Umbilical cord (tissue), 2 donors: Measurements from ENCODE around the gene KLHDC3. TPM values are rescaled to one million over a fixed set of nuclear protein-coding genes. Genes with fewer than 3 reads are reported as not detected.
A peak's percentile ranks its signal among the peaks of the same experiment; 100 is the strongest.

ENCODE experiments used
- DNase-seq: peaks from one replicate; pipeline ENCODE4 v3.0.0-alpha.2; 2015; ENCODE audit warnings: low spot score
- total RNA-seq: library from RNA; depleted of rRNA; stranded (reverse); fragments of >200 nt; gene quantifications from one replicate; pipeline ENCODE4 v1.2.3, GENCODE V29; 2014; ENCODE audit warnings: low replicate concordance; ENCODE audit not compliant: insufficient read depth

KLHDC3 gene
- total RNA-seq, 1 donor from 2014 or later: 135 TPM

DNA sequence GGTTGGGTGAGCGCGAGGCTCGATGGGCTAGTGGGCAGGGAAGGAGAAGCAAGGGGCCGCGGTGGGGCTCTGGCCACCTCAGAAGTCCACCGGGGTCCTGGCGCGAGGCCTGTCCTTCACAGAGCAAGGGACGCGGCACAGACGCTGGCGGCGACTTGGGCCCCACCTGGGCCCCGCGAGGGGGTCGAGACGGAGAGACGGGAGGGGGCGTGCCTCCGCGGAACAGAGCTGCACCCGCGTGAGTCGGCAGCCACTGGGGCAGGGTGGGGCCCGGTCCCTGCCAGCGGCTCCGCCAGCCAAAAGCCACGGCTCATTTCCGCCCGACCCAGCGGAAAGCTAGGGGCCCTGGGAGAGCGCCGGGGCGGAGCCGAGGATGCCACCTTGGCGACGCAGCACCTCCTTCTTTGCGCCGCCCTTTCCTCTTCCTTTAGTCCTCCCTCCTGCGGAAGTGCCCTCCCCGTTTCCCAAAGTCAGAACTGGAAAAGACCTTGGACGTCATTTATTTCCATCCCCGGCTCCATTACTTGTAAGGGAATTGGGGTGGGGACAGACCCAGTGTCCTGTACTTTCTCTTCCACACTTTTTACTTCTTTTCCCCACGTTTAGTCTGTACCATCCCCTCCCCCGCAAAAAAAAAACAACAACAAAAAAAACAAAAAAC, 39.6 kb downstream of the KLHDC3 start, which contains the start of gene CUL7:
CUL7 (minus strand) TSS at position 307 of the 661 bp plus-strand sequence. CDS start 1,063 bp downstream, outside the sequence.
- DNase-seq: peak; percentile 99

DNA sequence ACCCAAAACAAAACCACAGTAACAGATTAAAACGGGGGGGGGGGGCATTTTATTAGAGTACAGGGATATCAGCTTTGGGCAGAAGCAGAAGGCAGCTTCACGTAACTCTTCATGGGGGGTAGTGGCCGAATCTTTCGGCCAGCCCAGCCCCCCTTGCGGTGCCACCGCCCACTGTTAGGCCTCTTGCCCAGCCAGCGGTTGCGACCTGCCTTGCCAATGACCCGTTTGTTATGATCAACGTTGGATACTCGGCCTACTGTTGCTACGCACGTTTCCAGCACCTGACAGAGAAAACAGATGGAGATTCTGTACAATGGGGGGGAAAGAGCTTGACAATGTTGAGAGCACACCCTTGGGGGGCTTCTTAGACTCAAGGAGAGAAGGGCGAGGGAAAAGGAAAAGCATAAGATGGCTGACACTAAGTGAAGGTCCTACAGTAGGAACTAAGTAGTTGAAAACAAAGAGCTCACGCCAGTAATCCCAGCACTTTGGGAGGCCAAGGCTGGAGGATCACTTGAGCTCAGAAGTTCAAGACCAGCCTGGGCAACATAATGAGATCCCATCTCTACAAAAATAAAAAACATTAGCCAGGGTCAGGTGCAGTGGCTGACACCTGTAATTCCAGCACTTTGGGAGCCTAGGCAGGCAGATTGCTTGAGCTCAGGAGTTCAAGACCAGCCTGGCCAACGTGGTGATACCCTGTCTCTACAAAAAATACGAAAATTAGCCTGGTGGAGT, 40.3 kb downstream of the KLHDC3 start:
- no peak for DNase-seq

DNA sequence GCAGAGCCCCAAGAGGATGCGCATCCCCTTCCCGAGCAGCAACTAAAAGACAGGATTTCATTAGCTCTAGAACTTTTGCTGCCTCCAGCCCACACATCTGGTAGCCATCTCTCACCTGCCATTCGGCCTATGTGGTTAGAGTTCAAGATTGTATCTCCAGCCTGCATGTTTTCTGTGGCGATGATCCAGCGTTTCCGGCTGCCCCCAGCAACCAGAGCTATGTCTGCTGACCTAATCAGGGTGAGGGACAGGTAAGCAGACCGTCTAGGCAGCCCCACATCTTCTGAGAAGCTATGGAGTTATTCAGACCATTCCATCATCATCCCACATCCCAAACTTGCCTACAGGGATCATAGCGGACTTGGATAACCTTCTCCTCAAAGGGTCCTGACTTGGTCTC, 41.9 kb downstream of the KLHDC3 start:
- no peak for DNase-seq

DNA sequence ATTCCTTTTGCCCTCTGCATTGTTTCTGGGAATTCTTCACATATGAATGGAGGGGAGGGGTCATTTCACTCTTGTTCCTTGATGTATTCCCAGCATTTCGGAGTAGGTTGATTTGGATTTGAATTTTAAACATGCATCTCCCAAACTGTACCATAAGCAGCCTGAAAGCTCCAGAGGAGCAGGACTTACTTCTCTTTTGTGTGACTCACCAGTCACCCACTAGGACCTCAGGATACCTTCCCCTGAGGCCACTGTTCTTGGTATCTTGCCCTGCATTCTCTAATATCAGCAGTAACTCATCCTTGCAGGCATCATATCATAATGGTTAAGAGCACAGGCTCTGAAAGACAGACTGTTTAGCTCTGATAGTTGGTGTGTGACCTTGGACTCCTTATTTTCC, 44.5 kb downstream of the KLHDC3 start:
- DNase-seq: no peak

DNA sequence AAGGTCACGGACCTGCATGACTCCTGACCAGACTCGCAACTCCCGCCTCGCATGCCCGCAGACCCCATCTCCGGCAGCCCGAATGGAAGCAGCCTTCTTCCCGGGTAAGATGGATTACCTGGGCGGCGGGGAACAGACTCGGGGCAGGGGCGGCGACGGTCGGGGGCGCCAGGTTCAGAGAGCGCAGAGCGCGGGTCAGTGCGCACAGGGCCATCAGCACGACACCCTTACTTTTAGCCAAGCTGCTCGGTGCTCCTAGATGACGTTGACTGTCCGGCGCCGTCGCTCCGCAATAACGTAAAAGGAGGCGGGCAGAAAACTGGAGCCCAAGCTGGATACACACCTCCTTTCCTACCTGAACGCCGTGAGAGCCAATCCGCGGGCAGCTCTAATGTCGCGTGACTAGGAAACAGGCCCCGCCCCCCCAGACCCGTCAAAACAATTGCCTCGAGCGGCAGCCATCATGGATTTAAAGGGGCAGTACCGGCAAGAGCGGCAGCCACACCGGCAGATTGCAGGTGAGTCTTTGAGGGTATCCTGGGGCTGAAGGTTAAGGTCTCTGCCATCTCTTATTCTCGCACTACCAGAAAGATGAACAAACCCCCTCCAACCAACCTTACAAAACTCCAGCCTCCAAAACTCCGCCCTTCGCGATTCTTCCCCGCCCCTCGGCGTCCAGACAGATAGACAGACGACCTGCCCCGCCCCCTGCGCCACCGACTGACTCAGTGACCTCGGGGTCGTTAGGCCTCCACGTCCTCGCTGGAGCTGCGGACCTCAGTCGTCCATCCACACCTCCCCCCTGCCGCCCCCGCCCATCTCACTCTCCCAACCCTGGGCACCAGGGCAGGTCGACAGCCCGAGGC, 45.4 kb downstream of the KLHDC3 start, which contains the start of the genes KLC4 and MRPL2:
KLC4 (plus strand) TSS at position 464 of the 866 bp plus-strand sequence. CDS start 1,705 bp downstream, outside the sequence.
MRPL2 (minus strand) TSS at position 267 of the 866 bp plus-strand sequence; CDS start at position 214, 53 bp downstream.
- DNase-seq: peak; percentile 99

DNA sequence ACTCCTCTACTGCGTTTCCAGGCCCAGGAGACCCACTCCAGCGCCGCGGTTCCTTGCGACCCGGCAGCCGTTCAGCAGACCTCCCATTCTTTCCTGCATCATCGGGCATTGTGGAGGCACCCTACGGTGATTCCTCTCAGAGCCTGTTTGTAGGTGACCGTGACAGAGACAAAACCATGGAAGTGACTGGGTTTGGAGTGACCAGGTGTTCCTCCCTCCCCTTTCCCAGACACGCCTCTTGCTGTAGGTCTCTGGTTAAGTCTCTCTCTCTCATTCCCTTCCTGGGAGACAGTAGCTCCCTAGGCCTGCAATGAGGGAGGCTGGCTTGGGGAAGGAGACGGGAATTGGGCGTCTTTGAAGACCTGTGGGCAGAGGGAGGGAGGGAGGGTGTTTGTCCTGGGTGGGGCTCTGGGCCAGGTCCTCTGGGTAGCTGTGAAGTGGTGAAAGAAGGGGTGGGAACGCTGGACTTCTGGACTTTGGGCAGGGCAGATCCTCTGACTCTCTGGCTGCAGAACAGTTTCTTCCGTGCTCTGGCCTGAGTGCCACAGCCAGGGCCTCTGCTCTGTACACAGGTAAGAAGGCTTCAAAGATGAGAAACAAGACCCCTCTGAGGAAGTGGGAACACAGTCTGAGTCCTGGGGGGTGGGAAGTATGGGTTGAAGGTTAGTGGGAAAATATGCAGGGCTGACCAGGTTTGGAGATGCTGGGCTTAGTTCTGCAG, 46.1 kb downstream of the KLHDC3 start:
- peak; percentile 25 for DNase-seq

DNA sequence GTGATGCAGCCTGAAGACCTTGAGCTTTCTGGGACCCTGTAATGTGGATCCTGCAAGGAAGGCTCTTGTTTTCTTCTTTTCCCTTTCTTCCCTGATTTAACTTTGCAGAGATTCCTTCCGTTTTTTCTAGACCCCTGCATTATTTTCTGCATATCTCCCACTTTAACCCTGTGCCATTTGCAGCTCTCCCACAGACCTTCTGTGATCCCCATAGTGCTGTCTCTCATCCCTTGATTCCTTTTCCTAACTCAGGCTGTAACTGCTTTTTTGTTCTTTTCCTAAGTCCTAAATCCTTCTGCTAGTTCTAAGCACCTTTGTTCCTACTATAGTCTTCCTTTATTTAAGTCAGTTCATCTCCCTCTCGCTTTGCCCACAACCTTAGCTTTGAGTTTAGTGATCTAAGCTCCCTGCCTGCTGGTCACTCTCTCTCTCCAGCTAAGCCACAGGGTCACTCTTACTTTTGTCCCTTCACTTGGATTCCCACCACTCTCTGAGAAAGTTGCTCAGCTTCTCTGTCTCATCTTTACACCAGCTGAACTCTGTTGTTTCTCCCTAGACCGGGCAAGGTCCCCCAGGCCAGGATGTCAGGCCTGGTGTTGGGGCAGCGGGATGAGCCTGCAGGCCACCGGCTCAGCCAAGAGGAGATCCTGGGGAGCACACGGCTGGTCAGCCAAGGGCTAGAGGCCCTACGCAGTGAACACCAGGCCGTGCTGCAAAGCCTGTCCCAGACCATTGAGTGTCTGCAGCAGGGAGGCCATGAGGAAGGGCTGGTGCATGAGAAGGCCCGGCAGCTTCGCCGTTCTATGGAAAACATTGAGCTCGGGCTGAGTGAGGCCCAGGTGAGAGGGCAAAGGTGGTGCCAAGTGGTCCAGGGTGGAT, 46.9 kb downstream of the KLHDC3 start:
- DNase-seq: no peak

DNA sequence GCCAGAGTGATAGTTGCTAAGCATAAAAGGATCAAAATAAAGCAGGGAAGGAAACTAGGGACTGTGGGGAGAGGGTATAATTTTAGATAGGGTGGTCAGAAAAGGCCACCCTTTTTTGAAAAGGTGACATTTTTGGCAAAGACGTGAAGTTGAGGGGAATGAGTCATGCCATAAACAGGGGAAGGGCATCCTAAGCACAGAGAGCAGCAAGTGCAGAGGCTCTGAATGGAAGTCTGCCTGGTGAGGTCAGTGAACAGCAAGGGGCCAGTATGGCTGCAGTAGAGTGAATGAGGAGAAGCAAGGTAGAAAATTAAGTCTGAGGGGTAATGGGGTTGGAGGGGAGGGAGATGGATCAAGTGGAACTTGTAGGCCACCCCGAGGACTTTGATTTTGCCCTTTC, 47.8 kb downstream of the KLHDC3 start:
- no peak for DNase-seq

DNA sequence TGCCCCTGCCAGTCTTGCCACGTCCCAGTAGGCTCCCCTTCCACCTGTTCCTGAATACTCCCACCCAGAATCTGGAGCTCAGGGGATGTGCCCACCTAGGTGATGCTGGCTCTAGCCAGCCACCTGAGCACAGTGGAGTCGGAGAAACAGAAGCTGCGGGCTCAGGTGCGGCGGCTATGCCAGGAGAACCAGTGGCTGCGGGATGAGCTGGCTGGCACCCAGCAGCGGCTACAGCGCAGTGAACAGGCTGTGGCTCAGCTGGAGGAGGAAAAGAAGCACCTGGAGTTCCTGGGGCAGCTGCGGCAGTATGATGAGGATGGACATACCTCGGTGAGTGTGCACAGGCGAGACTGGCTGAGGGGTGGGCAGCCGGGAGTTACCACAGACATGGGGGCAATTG, 48.8 kb downstream of the KLHDC3 start:
- no peak for DNase-seq

DNA sequence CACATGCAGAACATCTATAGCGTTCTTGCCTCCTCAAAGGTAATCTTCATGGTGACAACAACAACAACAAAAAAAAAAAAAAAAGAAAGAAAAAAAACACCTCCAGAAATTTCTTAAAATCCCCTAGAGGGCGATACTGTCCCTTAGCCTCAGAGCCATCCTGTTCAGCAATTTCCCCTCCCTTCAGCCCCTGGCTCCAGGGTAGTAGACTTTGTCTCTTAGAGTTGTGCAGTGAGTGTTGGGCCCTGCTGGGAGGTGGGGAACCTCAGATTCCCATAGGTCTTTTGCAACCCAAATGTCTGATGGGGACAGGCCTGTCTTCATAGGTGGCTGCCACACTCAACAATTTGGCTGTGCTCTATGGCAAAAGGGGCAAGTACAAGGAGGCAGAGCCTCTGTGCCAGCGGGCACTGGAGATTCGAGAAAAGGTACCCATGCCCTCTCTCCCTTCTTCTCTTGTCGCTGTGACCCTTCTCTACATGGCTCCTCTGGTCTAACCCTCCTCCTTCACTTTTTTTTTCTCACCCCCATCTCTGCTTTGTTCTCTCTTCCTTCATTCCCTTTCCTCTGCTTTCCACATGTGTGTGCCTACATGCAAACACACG, 56.1 kb downstream of the KLHDC3 start:
- DNase-seq: peak; percentile 75

Other genes with a start within 250 kb of the KLHDC3 start
- 10.8 TPM for gene BICRAL, start 232.2 kb upstream of the KLHDC3 start, total RNA-seq
- gene RPL7L1, start 134.6 kb upstream of the KLHDC3 start, total RNA-seq: 77.3 TPM
- 2.6 TPM for gene PTCRA, start 98.2 kb upstream of the KLHDC3 start, total RNA-seq
- 14.4 TPM for gene CNPY3, start 84.8 kb upstream of the KLHDC3 start, total RNA-seq
- gene GNMT, start 53.5 kb upstream of the KLHDC3 start, total RNA-seq: not detected
- gene PEX6, start 35.1 kb upstream of the KLHDC3 start, total RNA-seq: 9.4 TPM
- gene PPP2R5D, start 29.7 kb upstream of the KLHDC3 start, total RNA-seq: 26.7 TPM
- gene MEA1, start 303 bp upstream of the KLHDC3 start, total RNA-seq: 56.1 TPM
- 26.2 TPM for gene RRP36, start 7.4 kb downstream of the KLHDC3 start, total RNA-seq
- 27.0 TPM for gene CUL7, start 39.6 kb downstream of the KLHDC3 start, total RNA-seq
- gene MRPL2, start 45.2 kb downstream of the KLHDC3 start, total RNA-seq: 12.8 TPM
- gene KLC4, start 45.4 kb downstream of the KLHDC3 start, total RNA-seq: 14.4 TPM
- gene PTK7, start 62.1 kb downstream of the KLHDC3 start, total RNA-seq: 196 TPM
- gene SRF, start 157.0 kb downstream of the KLHDC3 start, total RNA-seq: 34.2 TPM
- gene CUL9, start 167.9 kb downstream of the KLHDC3 start, total RNA-seq: 15.2 TPM
- gene DNPH1, start 215.2 kb downstream of the KLHDC3 start, total RNA-seq: 20.9 TPM
- 0.48 TPM for gene TTBK1, start 229.2 kb downstream of the KLHDC3 start, total RNA-seq